Fibroblast of lung (primary cell): ENCODE results near the gene FOS. TPM values are rescaled to one million over a fixed set of nuclear protein-coding genes. Genes with fewer than 3 reads are reported as not detected.
A peak's percentile ranks its signal among the peaks of the same experiment; 100 is the strongest.

Source experiments
- DNase-seq, 2 donors: peaks; one replicate each; pipeline versions ENCODE4 v3.0.0 to v3.0.0-alpha.2; 2010; ENCODE audit warnings: low read depth in 2 of 2
- H2AFZ ChIP-seq: 2 replicates; pipeline ENCODE4 v1.5.1; 2012; ENCODE audit warnings: low read length, control low read depth, inconsistent platforms
- H3K27ac ChIP-seq: 2 replicates; pipeline ENCODE4 v1.5.1; 2011; ENCODE audit warnings: low read length, control low read depth; ENCODE audit not compliant: insufficient read depth
- H3K27me3 ChIP-seq: 2 replicates; pipeline ENCODE4 v1.5.1; 2011; ENCODE audit warnings: mild to moderate bottlenecking, low read length; ENCODE audit not compliant: control insufficient read depth, insufficient read depth
- H3K36me3 ChIP-seq: 2 replicates; pipeline ENCODE4 v1.5.1; 2011; ENCODE audit warnings: low read length; ENCODE audit not compliant: control insufficient read depth, insufficient read depth
- H3K4me1 ChIP-seq: 2 replicates; pipeline ENCODE4 v1.5.1; 2011; ENCODE audit warnings: low read length; ENCODE audit not compliant: control insufficient read depth, insufficient read depth; ENCODE audit errors: extremely low read depth
- H3K4me2 ChIP-seq: 2 replicates; pipeline ENCODE4 v1.5.1; 2011; ENCODE audit warnings: low read length, control low read depth; ENCODE audit not compliant: insufficient read depth; ENCODE audit errors: extremely low read depth
- H3K4me3 ChIP-seq, 4 experiments: fragments of 200-600 bp in 1 of 4; sonication (generic) in 1 of 4; replicated peaks in 1 of 4; 2 replicates each; pipeline ENCODE4 v1.5.1; 2011 to 2016; ENCODE audit warnings: low read length in 4 of 4, low read depth in 3 of 4, mild to moderate bottlenecking in 3 of 4, control low read depth in 2 of 4, inconsistent platforms in 1 of 4, mixed read lengths in 1 of 4; ENCODE audit not compliant: insufficient read depth in 1 of 4; ENCODE audit errors: control extremely low read depth in 1 of 4
- H3K79me2 ChIP-seq: 2 replicates; pipeline ENCODE4 v1.5.1; 2012; ENCODE audit warnings: mild to moderate bottlenecking, low read length, inconsistent platforms; ENCODE audit not compliant: control insufficient read depth, insufficient read depth
- H3K9ac ChIP-seq: 2 replicates; pipeline ENCODE4 v1.5.1; 2011; ENCODE audit warnings: mild to moderate bottlenecking, low read length, control low read depth; ENCODE audit not compliant: insufficient read depth
- H3K9me3 ChIP-seq: 2 replicates; pipeline ENCODE4 v1.5.1; 2012; ENCODE audit warnings: low read depth, low read length; ENCODE audit not compliant: control insufficient read depth, insufficient read depth
- H4K20me1 ChIP-seq: 2 replicates; pipeline ENCODE4 v1.5.1; 2011; ENCODE audit warnings: low read length; ENCODE audit not compliant: control insufficient read depth, insufficient read depth; ENCODE audit errors: extremely low read depth
- EZH2 ChIP-seq: IDR thresholded peaks from 2 replicates; pipeline ENCODE4 v1.5.1; 2012; ENCODE audit warnings: low read length, control low read depth, mild to moderate bottlenecking; ENCODE audit errors: missing control alignments
- polyA plus RNA-seq, 2 donors: library from polyadenylated mRNA; depleted of rRNA in 1 of 2; stranded (reverse) in 1 of 2; unstranded in 1 of 2; fragments of >200 nt; gene quantifications; 2 replicates each; pipeline ENCODE4 v1.2.1, GENCODE V29; 2011 to 2012; ENCODE audit warnings: missing spikeins in 1 of 2
- total RNA-seq: library from RNA; depleted of rRNA; stranded (reverse); fragments of >200 nt; gene quantifications from 2 replicates; pipeline ENCODE4 v1.2.1, GENCODE V29; 2014
- TF ChIP-seq, protein P1 (sequence below), 2 donors: IDR thresholded peaks in 1 of 2; conservative IDR thresholded peaks in 1 of 2; 1 replicate in 1 of 2; 2 replicates in 1 of 2; pipeline ENCODE4 v1.5.1; 2011 to 2012; ENCODE audit warnings: low read length in 2 of 2, control low read depth in 1 of 2, inconsistent platforms in 1 of 2, low read depth in 1 of 2, mild to moderate bottlenecking in 1 of 2

The FOS gene
- total and polyA plus RNA-seq, 2 donors (not counting 1 experiment from before 2014, with no cell fraction given), result 24.6 to 178 TPM

DNA sequence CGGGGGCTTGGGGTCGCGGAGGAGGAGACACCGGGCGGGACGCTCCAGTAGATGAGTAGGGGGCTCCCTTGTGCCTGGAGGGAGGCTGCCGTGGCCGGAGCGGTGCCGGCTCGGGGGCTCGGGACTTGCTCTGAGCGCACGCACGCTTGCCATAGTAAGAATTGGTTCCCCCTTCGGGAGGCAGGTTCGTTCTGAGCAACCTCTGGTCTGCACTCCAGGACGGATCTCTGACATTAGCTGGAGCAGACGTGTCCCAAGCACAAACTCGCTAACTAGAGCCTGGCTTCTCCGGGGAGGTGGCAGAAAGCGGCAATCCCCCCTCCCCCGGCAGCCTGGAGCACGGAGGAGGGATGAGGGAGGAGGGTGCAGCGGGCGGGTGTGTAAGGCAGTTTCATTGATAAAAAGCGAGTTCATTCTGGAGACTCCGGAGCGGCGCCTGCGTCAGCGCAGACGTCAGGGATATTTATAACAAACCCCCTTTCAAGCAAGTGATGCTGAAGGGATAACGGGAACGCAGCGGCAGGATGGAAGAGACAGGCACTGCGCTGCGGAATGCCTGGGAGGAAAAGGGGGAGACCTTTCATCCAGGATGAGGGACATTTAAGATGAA is 630 bp downstream of the FOS start:
- peaks cover 3% of the 10 kb centered on the region for H3K4me1 ChIP-seq
- TF ChIP-seq, protein P1, sequence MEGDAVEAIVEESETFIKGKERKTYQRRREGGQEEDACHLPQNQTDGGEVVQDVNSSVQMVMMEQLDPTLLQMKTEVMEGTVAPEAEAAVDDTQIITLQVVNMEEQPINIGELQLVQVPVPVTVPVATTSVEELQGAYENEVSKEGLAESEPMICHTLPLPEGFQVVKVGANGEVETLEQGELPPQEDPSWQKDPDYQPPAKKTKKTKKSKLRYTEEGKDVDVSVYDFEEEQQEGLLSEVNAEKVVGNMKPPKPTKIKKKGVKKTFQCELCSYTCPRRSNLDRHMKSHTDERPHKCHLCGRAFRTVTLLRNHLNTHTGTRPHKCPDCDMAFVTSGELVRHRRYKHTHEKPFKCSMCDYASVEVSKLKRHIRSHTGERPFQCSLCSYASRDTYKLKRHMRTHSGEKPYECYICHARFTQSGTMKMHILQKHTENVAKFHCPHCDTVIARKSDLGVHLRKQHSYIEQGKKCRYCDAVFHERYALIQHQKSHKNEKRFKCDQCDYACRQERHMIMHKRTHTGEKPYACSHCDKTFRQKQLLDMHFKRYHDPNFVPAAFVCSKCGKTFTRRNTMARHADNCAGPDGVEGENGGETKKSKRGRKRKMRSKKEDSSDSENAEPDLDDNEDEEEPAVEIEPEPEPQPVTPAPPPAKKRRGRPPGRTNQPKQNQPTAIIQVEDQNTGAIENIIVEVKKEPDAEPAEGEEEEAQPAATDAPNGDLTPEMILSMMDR (conservative IDR thresholded peaks at IDR 0.05 in 1 of 2, IDR thresholded peaks at IDR 0.05 in 1 of 2; ENCODE audit: low read depth in 1 of 2, low read length in 2 of 2), result no peak
- TF ChIP-seq EZH2, result no peak
- H3K36me3 ChIP-seq, result peaks cover 7% of the 10 kb centered on the region
- H3K9ac ChIP-seq, result peak overlapping the region; percentile 99
- no peak overlapping the region for H2AFZ ChIP-seq
- peak overlapping the region; percentile 98 for H3K27ac ChIP-seq
- H3K9me3 ChIP-seq, result no peaks in the 10 kb centered on the region
- H3K27me3 ChIP-seq, result no peaks in the 10 kb centered on the region
- H3K4me2 ChIP-seq, result peak overlapping the region; percentile 90
- peak; percentile 86 to 90 for DNase-seq
- peak overlapping the region; percentile 78 to 91 (median 82) for H3K4me3 ChIP-seq
- H3K79me2 ChIP-seq, result peaks cover 4% of the 10 kb centered on the region
- H4K20me1 ChIP-seq, result no peaks in the 10 kb centered on the region

DNA sequence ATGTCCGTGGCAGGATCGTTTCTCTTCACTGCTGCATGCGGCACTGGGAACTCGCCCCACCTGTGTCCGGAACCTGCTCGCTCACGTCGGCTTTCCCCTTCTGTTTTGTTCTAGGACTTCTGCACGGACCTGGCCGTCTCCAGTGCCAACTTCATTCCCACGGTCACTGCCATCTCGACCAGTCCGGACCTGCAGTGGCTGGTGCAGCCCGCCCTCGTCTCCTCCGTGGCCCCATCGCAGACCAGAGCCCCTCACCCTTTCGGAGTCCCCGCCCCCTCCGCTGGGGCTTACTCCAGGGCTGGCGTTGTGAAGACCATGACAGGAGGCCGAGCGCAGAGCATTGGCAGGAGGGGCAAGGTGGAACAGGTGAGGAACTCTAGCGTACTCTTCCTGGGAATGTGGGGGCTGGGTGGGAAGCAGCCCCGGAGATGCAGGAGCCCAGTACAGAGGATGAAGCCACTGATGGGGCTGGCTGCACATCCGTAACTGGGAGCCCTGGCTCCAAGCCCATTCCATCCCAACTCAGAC is 1.2 kb downstream of the FOS start:
- Histone ChIP-seq H3K36me3 (peaks cover 7% of the 10 kb centered on the region), H3K9me3 (no peaks in the 10 kb centered on the region), H3K79me2 (peaks cover 4% of the 10 kb centered on the region), H3K4me3 (peak overlapping the region; percentile 78 to 91 (median 82)), H3K27me3 (no peaks in the 10 kb centered on the region), H2AFZ (no peak overlapping the region), H3K4me2 (peak overlapping the region; percentile 90), H4K20me1 (no peaks in the 10 kb centered on the region), H3K9ac (peak overlapping the region; percentile 99), H3K4me1 (peaks cover 2% of the 10 kb centered on the region), H3K27ac (peak overlapping the region; percentile 98)
- no peak for DNase-seq
- TF ChIP-seq EZH2, result no peak
- TF ChIP-seq, protein P1 (conservative IDR thresholded peaks at IDR 0.05 in 1 of 2, IDR thresholded peaks at IDR 0.05 in 1 of 2; ENCODE audit: low read depth in 1 of 2, low read length in 2 of 2), result no peak

DNA sequence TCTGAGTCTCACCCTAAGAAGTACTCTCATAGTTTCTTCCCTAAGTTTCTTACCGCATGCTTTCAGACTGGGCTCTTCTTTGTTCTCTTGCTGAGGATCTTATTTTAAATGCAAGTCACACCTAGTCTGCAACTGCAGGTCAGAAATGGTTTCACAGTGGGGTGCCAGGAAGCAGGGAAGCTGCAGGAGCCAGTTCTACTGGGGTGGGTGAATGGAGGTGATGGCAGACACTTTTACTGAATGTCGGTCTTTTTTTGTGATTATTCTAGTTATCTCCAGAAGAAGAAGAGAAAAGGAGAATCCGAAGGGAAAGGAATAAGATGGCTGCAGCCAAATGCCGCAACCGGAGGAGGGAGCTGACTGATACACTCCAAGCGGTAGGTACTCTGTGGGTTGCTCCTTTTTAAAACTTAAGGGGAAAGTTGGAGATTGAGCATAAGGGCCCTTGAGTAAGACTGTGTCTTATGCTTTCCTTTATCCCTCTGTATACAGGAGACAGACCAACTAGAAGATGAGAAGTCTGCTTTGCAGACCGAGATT is 1.7 kb downstream of the FOS start:
- DNase-seq, result peak; percentile 27 to 34
- TF ChIP-seq, protein P1 (conservative IDR thresholded peaks at IDR 0.05 in 1 of 2, IDR thresholded peaks at IDR 0.05 in 1 of 2; ENCODE audit: low read depth in 1 of 2, low read length in 2 of 2), result no peak
- TF ChIP-seq EZH2, result no peak
- Histone ChIP-seq H3K36me3 (peaks cover 7% of the 10 kb centered on the region), H3K27me3 (peaks cover 1% of the 10 kb centered on the region), H2AFZ (no peak overlapping the region), H3K27ac (peak overlapping the region; percentile 98), H3K9ac (peak overlapping the region; percentile 99), H3K4me3 (peak overlapping the region; percentile 19 to 91 (median 82)), H3K9me3 (no peaks in the 10 kb centered on the region), H4K20me1 (no peaks in the 10 kb centered on the region), H3K4me1 (peaks cover 2% of the 10 kb centered on the region), H3K4me2 (peak overlapping the region; percentile 90), H3K79me2 (peaks cover 4% of the 10 kb centered on the region)
